HEK293 (cell line): ENCODE data around the gene ARHGAP35.

Experiments
- ATF2 ChIP-seq: fragments of 450-650 bp; formaldehyde crosslinking; IDR thresholded peaks from 2 replicates; pipeline ENCODE4 v1.5.1; 2016; ENCODE audit warnings: missing biosample characterization, missing genetic modification characterization, low read depth
- BCL11A ChIP-seq: fragments of 450-650 bp; formaldehyde crosslinking; IDR thresholded peaks from 2 replicates; pipeline ENCODE4 v1.5.1; 2016; ENCODE audit warnings: low read depth, missing biosample characterization, missing genetic modification characterization
- BCL11B ChIP-seq: fragments of 450-650 bp; formaldehyde crosslinking; IDR thresholded peaks from 2 replicates; pipeline ENCODE4 v1.5.1; 2016; ENCODE audit warnings: low read depth, missing biosample characterization, missing genetic modification characterization
- KLF16 ChIP-seq: fragments of 450-650 bp; formaldehyde crosslinking; IDR thresholded peaks from 2 replicates; pipeline ENCODE4 v1.5.1; 2017; ENCODE audit warnings: missing biosample characterization, missing genetic modification characterization
- KLF8 ChIP-seq: fragments of 450-650 bp; formaldehyde crosslinking; IDR thresholded peaks from 2 replicates; pipeline ENCODE4 v1.5.1; 2016; ENCODE audit warnings: missing biosample characterization, missing genetic modification characterization
- SP3 ChIP-seq: fragments of 450-650 bp; formaldehyde crosslinking; IDR thresholded peaks from 2 replicates; pipeline ENCODE4 v1.5.1; 2016; ENCODE audit warnings: missing biosample characterization, missing genetic modification characterization
- SP7 ChIP-seq: fragments of 450-650 bp; formaldehyde crosslinking; IDR thresholded peaks from 2 replicates; pipeline ENCODE4 v1.5.1; 2016; ENCODE audit warnings: missing biosample characterization, missing genetic modification characterization
- TSHZ1 ChIP-seq: fragments of 450-650 bp; formaldehyde crosslinking; IDR thresholded peaks from 2 replicates; pipeline ENCODE4 v1.5.1; 2016; ENCODE audit warnings: missing biosample characterization, missing genetic modification characterization, borderline replicate concordance
- ZBTB11 ChIP-seq: fragments of 450-650 bp; formaldehyde crosslinking; conservative IDR thresholded peaks from 2 replicates; pipeline ENCODE4 v1.5.1; 2016; ENCODE audit warnings: low read depth, missing biosample characterization, missing genetic modification characterization
- ZBTB26 ChIP-seq: fragments of 450-650 bp; formaldehyde crosslinking; optimal IDR thresholded peaks from 2 replicates; pipeline ENCODE3; 2016; ENCODE audit warnings: missing biosample characterization, mild to moderate bottlenecking, missing genetic modification characterization
- ZFP37 ChIP-seq: fragments of 450-650 bp; formaldehyde crosslinking; IDR thresholded peaks from 2 replicates; pipeline ENCODE4 v1.5.1; 2016; ENCODE audit warnings: missing biosample characterization, missing genetic modification characterization
- ZIC2 ChIP-seq: fragments of 450-650 bp; formaldehyde crosslinking; IDR thresholded peaks from 2 replicates; pipeline ENCODE4 v1.5.1; 2016; ENCODE audit warnings: missing biosample characterization, missing genetic modification characterization
- ZNF2 ChIP-seq: fragments of 450-650 bp; formaldehyde crosslinking; IDR thresholded peaks from 2 replicates; pipeline ENCODE4 v1.5.1; 2016; ENCODE audit warnings: missing biosample characterization, missing genetic modification characterization
- ZNF202 ChIP-seq: fragments of 450-650 bp; formaldehyde crosslinking; IDR thresholded peaks from 2 replicates; pipeline ENCODE4 v1.5.1; 2016; ENCODE audit warnings: missing biosample characterization, missing genetic modification characterization, borderline replicate concordance
- ZNF214 ChIP-seq: fragments of 450-650 bp; formaldehyde crosslinking; IDR thresholded peaks from 2 replicates; pipeline ENCODE4 v1.5.1; 2017; ENCODE audit warnings: missing biosample characterization, mild to moderate bottlenecking, missing genetic modification characterization, borderline replicate concordance
- ZNF362 ChIP-seq: fragments of 450-650 bp; formaldehyde crosslinking; IDR thresholded peaks from 2 replicates; pipeline ENCODE4 v1.5.1; 2016; ENCODE audit warnings: missing biosample characterization, missing genetic modification characterization
- ZNF449 ChIP-seq: fragments of 450-650 bp; formaldehyde crosslinking; IDR thresholded peaks from 2 replicates; pipeline ENCODE4 v1.5.1; 2017; ENCODE audit warnings: missing biosample characterization, mild to moderate bottlenecking, missing genetic modification characterization, moderate library complexity
- ZNF48 ChIP-seq: fragments of 450-650 bp; formaldehyde crosslinking; IDR thresholded peaks from 2 replicates; pipeline ENCODE4 v1.5.1; 2016; ENCODE audit warnings: missing biosample characterization, missing genetic modification characterization
- ZNF639 ChIP-seq: fragments of 450-650 bp; formaldehyde crosslinking; IDR thresholded peaks from 2 replicates; pipeline ENCODE4 v1.5.1; 2016; ENCODE audit warnings: missing biosample characterization, missing genetic modification characterization
- ZNF707 ChIP-seq: fragments of 450-650 bp; formaldehyde crosslinking; IDR thresholded peaks from 2 replicates; pipeline ENCODE4 v1.5.1; 2016; ENCODE audit warnings: missing biosample characterization, missing genetic modification characterization
- ZNF837 ChIP-seq: fragments of 450-650 bp; formaldehyde crosslinking; IDR thresholded peaks from 2 replicates; pipeline ENCODE4 v1.5.1; 2016; ENCODE audit warnings: missing biosample characterization, missing genetic modification characterization
- ZSCAN5A ChIP-seq: fragments of 450-650 bp; formaldehyde crosslinking; IDR thresholded peaks from 2 replicates; pipeline ENCODE4 v1.5.1; 2016; ENCODE audit warnings: missing biosample characterization, missing genetic modification characterization

The ARHGAP35 gene

GRCh38 chr19:46850228-46851203, 10.3 kb upstream of the ARHGAP35 start, which contains the start of gene AP2S1 (continued):
- TF ChIP-seq ZNF639 (peak; percentile 68; the same call in 1 of the 2 replicates), SP7 (tag by site-specific recombination) (peak; percentile 69), SP3 (tag by site-specific recombination) (peak; percentile 95), ZNF202 (tag by site-specific recombination) (no peak), ZNF707 (no peak), ZBTB26 (tag by site-specific recombination) (peak; percentile 91), ZFP37 (tag by site-specific recombination) (peak; percentile 94; the same call in 1 of the 2 replicates), TSHZ1 (tag by site-specific recombination) (0 out of 2 replicates have a peak, but pooled peaks have one; percentile 41), ATF2 (tag by site-specific recombination) (no peak), ZNF837 (tag by site-specific recombination) (peak; percentile 36; the same call in 1 of the 2 replicates), ZIC2 (tag by site-specific recombination) (no peak), KLF16 (tag by site-specific recombination) (peak; percentile 98), ZNF214 (tag by site-specific recombination) (no peak), ZNF2 (tag by site-specific recombination) (peak; percentile 92), BCL11B (peak; percentile 91), ZNF362 (tag by site-specific recombination) (peak; percentile 73; the same call in 1 of the 2 replicates), ZNF449 (peak; percentile 25), ZSCAN5A (0 out of 2 replicates have a peak, but pooled peaks have one; percentile 15), KLF8 (peak; percentile 86), ZNF48 (tag by site-specific recombination) (no peak), BCL11A (tag by site-specific recombination) (peak; percentile 57; the same call in 1 of the 2 replicates), ZBTB11 (tag by site-specific recombination) (peak; percentile 95)
